ENCODE measurements around the gene DPH7. TPM values are rescaled to one million over a fixed set of nuclear protein-coding genes. Genes with fewer than 3 reads are reported as not detected.
"Not testable (repeated sequence)": the region's sequence is repeated elsewhere in the genome, so short reads cannot be mapped to it uniquely, and the experiment has no call there.

DPH7 gene
- total RNA-seq, 1 donor from 2014 or later = 37.6 TPM

GRCh38 chr9:137554349-137554748 is 24.4 kb downstream of the DPH7 start:
- no peak overlapping the region for H3K9ac ChIP-seq
- peak overlapping the region; percentile 63 for H3K4me3 Mint-ChIP-seq

GRCh38 chr9:137553654-137554053 is 25.1 kb downstream of the DPH7 start:
- not testable (repeated sequence) for H2AFZ ChIP-seq (replicated peaks); H3K27ac ChIP-seq; H3K9ac ChIP-seq; H3K79me2 ChIP-seq (ENCODE audit: low read depth); H3K9me3 Mint-ChIP-seq; H3K9me3 ChIP-seq (ENCODE audit: low read depth); H3K4me3 ChIP-seq; H3K36me3 ChIP-seq; H3K27me3 Mint-ChIP-seq (ENCODE audit: insufficient read depth, low read depth); H3K4me2 ChIP-seq; H3K27ac Mint-ChIP-seq; DNase-seq (ENCODE audit: low spot score); H3K27me3 ChIP-seq; H3K4me1 ChIP-seq
- Histone ChIP-seq H3F3A (ENCODE audit: low read depth) (peaks cover 33% of the 10 kb centered on the region), H4K20me1 (ENCODE audit: low read depth) (peaks cover 11% of the 10 kb centered on the region)
- H3K36me3 Mint-ChIP-seq = peaks cover 15% of the 10 kb centered on the region
- peak overlapping the region; percentile 63 for H3K4me3 Mint-ChIP-seq
- H3K4me1 Mint-ChIP-seq = peaks cover 18% of the 10 kb centered on the region

More at GRCh38 chr9:137554349-137554748, 24.4 kb downstream of the DPH7 start:
- Histone ChIP-seq H3K4me2 (no peak overlapping the region), H3K9me3 (ENCODE audit: low read depth) (no peaks in the 10 kb centered on the region), H3K79me2 (ENCODE audit: low read depth) (no peaks in the 10 kb centered on the region), H3K27ac (no peak overlapping the region), H3K4me3 (no peak overlapping the region), H2AFZ (replicated peaks) (no peak overlapping the region), H3K4me1 (no peaks in the 10 kb centered on the region), H4K20me1 (ENCODE audit: low read depth) (peaks cover 11% of the 10 kb centered on the region), H3F3A (ENCODE audit: low read depth) (peaks cover 33% of the 10 kb centered on the region), H3K36me3 (no peaks in the 10 kb centered on the region), H3K27me3 (no peaks in the 10 kb centered on the region)
- TF ChIP-seq EZH2phosphoT487 (IDR thresholded peaks at IDR 0.05) (no peak), EZH2 (IDR thresholded peaks at IDR 0.05) (no peak), CTCF (IDR thresholded peaks at IDR 0.05) (no peak)
- peaks cover 9% of the 10 kb centered on the region for H3K27me3 Mint-ChIP-seq (ENCODE audit: insufficient read depth, low read depth)
- peaks cover 15% of the 10 kb centered on the region for H3K36me3 Mint-ChIP-seq
- DNase-seq (ENCODE audit: low spot score) = no peak
- H3K27ac Mint-ChIP-seq = no peak overlapping the region
- H3K9me3 Mint-ChIP-seq = no peaks in the 10 kb centered on the region
- peaks cover 17% of the 10 kb centered on the region for H3K4me1 Mint-ChIP-seq

GRCh38 chr9:137552022-137552768 is 26.5 kb downstream of the DPH7 start:
- peak overlapping the region; percentile 3 for H3K9ac ChIP-seq
- Mint-ChIP-seq H3K36me3 (peaks cover 11% of the 10 kb centered on the region), H3K9me3 (no peaks in the 10 kb centered on the region), H3K27ac (no peak overlapping the region), H3K4me3 (peak overlapping the region; percentile 86), H3K27me3 (ENCODE audit: insufficient read depth, low read depth) (peaks cover 9% of the 10 kb centered on the region), H3K4me1 (peaks cover 21% of the 10 kb centered on the region)
- TF ChIP-seq EZH2phosphoT487 (IDR thresholded peaks at IDR 0.05) (peak; percentile 11), EZH2 (IDR thresholded peaks at IDR 0.05) (no peak)
- H4K20me1 ChIP-seq (ENCODE audit: low read depth) = peaks cover 11% of the 10 kb centered on the region
- H3K36me3 ChIP-seq = no peaks in the 10 kb centered on the region
- H3F3A ChIP-seq (ENCODE audit: low read depth) = peaks cover 33% of the 10 kb centered on the region
- H3K27ac ChIP-seq = no peak overlapping the region
- DNase-seq (ENCODE audit: low spot score) = peak; percentile 62
- no peaks in the 10 kb centered on the region for H3K9me3 ChIP-seq (ENCODE audit: low read depth)
- H3K27me3 ChIP-seq = no peaks in the 10 kb centered on the region
- H3K4me2 ChIP-seq = peak overlapping the region; percentile 77
- H3K4me3 ChIP-seq = peak overlapping the region; percentile 62
- H2AFZ ChIP-seq (replicated peaks) = no peak overlapping the region
- H3K4me1 ChIP-seq = no peaks in the 10 kb centered on the region
- H3K79me2 ChIP-seq (ENCODE audit: low read depth) = no peaks in the 10 kb centered on the region

GRCh38 chr9:137551264-137552021 is 27.3 kb downstream of the DPH7 start, which contains the start of gene MRPL41:
Gene MRPL41 (plus strand): TSS chr9:137551879. CDS start chr9:137552082, 203 bp downstream.
- TF ChIP-seq CTCF (IDR thresholded peaks at IDR 0.05) (peak; percentile 61), EZH2phosphoT487 (IDR thresholded peaks at IDR 0.05) (no peak)
- Mint-ChIP-seq H3K27me3 (ENCODE audit: insufficient read depth, low read depth) (peaks cover 9% of the 10 kb centered on the region), H3K4me3 (peak within 1 kb of the TSS; percentile 86), H3K36me3 (peaks cover 13% of the 10 kb centered on the region), H3K27ac (no peak within 1 kb of the TSS), H3K4me1 (peaks cover 21% of the 10 kb centered on the region), H3K9me3 (peaks cover 4% of the 10 kb centered on the region)
- Histone ChIP-seq H3K9me3 (ENCODE audit: low read depth) (no peaks in the 10 kb centered on the region), H3K27ac (no peak within 1 kb of the TSS), H3K4me3 (peak within 1 kb of the TSS; percentile 64), H3K4me2 (peak within 1 kb of the TSS; percentile 92), H3K36me3 (no peaks in the 10 kb centered on the region), H3K79me2 (ENCODE audit: low read depth) (no peaks in the 10 kb centered on the region), H3F3A (ENCODE audit: low read depth) (peaks cover 33% of the 10 kb centered on the region), H3K4me1 (no peaks in the 10 kb centered on the region), H3K27me3 (no peaks in the 10 kb centered on the region), H2AFZ (replicated peaks) (peak within 1 kb of the TSS; percentile 94), H3K9ac (peak within 1 kb of the TSS; percentile 3), H4K20me1 (ENCODE audit: low read depth) (peaks cover 11% of the 10 kb centered on the region)
- DNase-seq (ENCODE audit: low spot score) = peak; percentile 97

- not testable (repeated sequence) for DNase-seq (ENCODE audit: low spot score); H3K9me3 ChIP-seq (ENCODE audit: low read depth); H3K9ac ChIP-seq; H3K27me3 ChIP-seq; H3K4me1 ChIP-seq; H3K9me3 Mint-ChIP-seq; H3K27ac Mint-ChIP-seq; H3K79me2 ChIP-seq (ENCODE audit: low read depth); H3K27ac ChIP-seq; H3K36me3 ChIP-seq
- H4K20me1 ChIP-seq (ENCODE audit: low read depth) = peaks cover 11% of the 10 kb centered on the region
- H3F3A ChIP-seq (ENCODE audit: low read depth) = peaks cover 33% of the 10 kb centered on the region
- Mint-ChIP-seq H3K4me3 (peak overlapping the region; percentile 46), H3K4me1 (peaks cover 21% of the 10 kb centered on the region), H3K27me3 (ENCODE audit: insufficient read depth, low read depth) (peaks cover 11% of the 10 kb centered on the region), H3K36me3 (peaks cover 15% of the 10 kb centered on the region)
- peak overlapping the region; percentile 92 for H3K4me2 ChIP-seq
- peak overlapping the region; percentile 94 for H2AFZ ChIP-seq (replicated peaks)
- H3K4me3 ChIP-seq = peak overlapping the region; percentile 64
Measured at GRCh38 chr9:137550958-137551263, 27.8 kb downstream of the DPH7 start.
